ENCODE results near the gene ENTPD7. TPM values are rescaled to one million over a fixed set of nuclear protein-coding genes. Genes with fewer than 3 reads are reported as not detected.

ENTPD7 gene
- total and polyA plus RNA-seq, 9 of the 15 experiments (the other 6 are each of a cell fraction or from before 2014, with no cell fraction given): 1.4 to 13.9 (median 8.5) TPM

GRCh38 chr10:99620711-99621453 is 38.4 kb upstream of the ENTPD7 start (continued):
- TF ChIP-seq ZBTB11 (CRISPR knock-in tag; IDR thresholded peaks at IDR 0.05): no peak
- no peak for TF ChIP-seq U2AF2 (optimal IDR thresholded peaks at IDR 0.05; ENCODE audit: low read depth, low read length)
- no peak for TF ChIP-seq HINFP (tag; conservative IDR thresholded peaks at IDR 0.05; ENCODE audit: low read depth)
- TF ChIP-seq E4F1 (CRISPR knock-in tag; IDR thresholded peaks at IDR 0.05; ENCODE audit: borderline replicate concordance): no peak
- TF ChIP-seq ZBTB49 (CRISPR knock-in tag; IDR thresholded peaks at IDR 0.05; ENCODE audit: borderline replicate concordance): no peak
- TF ChIP-seq PURB (CRISPR knock-in tag; IDR thresholded peaks at IDR 0.05; ENCODE audit: low read depth): no peak
- TF ChIP-seq HNRNPLL (IDR thresholded peaks at IDR 0.05; ENCODE audit: low read depth, low read length, poor library complexity, severe bottlenecking): peak; percentile 37
- TF ChIP-seq NCOA2 (IDR thresholded peaks at IDR 0.05; ENCODE audit: partially characterized antibody in 2 of 2): no peak
- no peak for TF ChIP-seq POLR3A (IDR thresholded peaks at IDR 0.05; ENCODE audit: borderline replicate concordance, extremely low read depth, insufficient read depth, insufficient read length)
- no peak for TF ChIP-seq MLX (CRISPR knock-in tag; conservative IDR thresholded peaks at IDR 0.05)
- no peak for TF ChIP-seq KLF13 (tag; IDR thresholded peaks at IDR 0.05; ENCODE audit: borderline replicate concordance, low read depth)
